ENCODE results near the gene PYY.

Gene PYY

DNA sequence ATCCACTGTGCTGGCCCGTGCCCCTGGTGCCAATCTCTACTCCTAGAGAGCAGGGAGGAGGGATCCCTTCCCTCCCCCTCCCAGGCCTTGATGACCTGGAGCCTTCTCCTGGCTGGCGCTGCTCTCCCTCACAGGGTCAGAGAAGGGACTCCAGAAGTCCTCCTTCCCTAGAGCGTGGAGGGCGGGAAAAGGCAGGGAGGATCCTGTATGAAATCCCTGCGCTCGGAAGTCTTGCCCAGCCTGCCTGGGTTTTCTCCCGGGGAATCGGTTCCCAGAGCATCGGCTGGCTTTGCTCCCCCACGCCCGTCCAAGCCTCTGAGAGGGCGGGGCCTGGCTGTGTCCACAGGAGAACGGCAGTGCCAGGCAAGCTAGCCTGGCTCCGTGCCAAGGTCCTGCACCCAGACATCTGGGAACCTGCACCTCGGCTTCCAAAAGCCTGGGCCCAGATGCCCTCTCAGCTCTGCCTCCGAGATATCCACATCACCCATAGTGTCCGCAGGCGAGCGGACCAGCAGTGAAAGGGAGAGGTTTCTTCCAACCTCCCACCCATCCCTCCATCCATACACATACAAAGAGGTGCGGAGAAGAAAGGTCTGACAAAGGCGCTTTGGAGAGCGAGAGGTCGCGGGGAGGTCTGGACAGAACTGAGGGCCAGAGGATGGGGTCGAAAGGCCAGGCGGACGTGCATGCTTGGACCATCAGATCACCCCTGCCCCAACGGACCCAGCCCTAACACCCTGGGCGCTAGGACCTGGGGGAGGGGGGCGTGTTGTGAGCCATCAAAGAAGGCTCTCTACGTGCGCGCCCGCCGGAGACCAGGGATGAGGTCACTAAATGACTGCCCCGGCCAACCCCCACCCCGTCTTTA lies 47.5 kb downstream of the PYY start:
- H3K27me3 ChIP-seq (ENCODE audit: control insufficient read depth, insufficient read depth, low read length): peaks cover 9% of the 10 kb centered on the region
- peak overlapping the region; percentile 97 for H3K27ac ChIP-seq (ENCODE audit: low read depth, low read length)
- peak overlapping the region; percentile 65 for H3K4me3 ChIP-seq (ENCODE audit: low read length)
- H3K4me1 ChIP-seq (ENCODE audit: control insufficient read depth, insufficient read depth, low read length): peaks cover 5% of the 10 kb centered on the region
- H3K9ac ChIP-seq (ENCODE audit: low read length): no peak overlapping the region
- no peaks in the 10 kb centered on the region for H3K36me3 ChIP-seq (ENCODE audit: control insufficient read depth, insufficient read depth, low read length)

DNA sequence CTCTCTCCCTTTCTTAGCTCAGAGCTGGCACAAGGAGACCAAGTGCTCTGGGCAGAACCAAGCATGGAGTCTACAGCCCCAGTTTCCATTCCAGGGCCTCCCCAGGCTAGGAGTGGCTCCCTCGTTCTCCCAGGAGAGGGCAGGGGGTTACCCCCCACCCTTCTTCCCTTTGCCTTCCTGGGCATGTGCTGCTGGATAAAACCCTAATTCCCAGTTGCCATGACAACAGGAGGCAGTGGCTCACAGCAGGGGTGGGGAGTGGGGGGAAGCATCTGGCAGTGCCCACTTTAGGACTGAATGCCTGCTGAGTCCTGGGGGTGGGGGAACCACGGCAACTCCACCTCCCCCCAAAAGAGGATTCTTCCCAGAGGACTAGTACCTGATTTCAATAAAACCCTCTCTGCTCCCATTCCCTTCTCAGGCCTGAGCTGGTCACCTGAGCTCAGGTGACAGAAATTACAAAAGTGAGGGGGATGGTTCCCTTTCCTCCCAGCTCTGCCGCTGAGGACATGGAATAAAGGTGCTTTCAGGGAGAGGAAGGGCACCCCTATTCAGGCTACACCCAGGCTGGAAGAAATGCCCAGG lies 48.2 kb downstream of the PYY start:
- no peaks in the 10 kb centered on the region for H3K36me3 ChIP-seq (ENCODE audit: control insufficient read depth, insufficient read depth, low read length)
- peaks cover 12% of the 10 kb centered on the region for H3K27me3 ChIP-seq (ENCODE audit: control insufficient read depth, insufficient read depth, low read length)
- H3K27ac ChIP-seq (ENCODE audit: low read depth, low read length): peak overlapping the region; percentile 97
- no peak overlapping the region for H3K9ac ChIP-seq (ENCODE audit: low read length)
- peaks cover 8% of the 10 kb centered on the region for H3K4me1 ChIP-seq (ENCODE audit: control insufficient read depth, insufficient read depth, low read length)
- H3K4me3 ChIP-seq (ENCODE audit: low read length): peak overlapping the region; percentile 65
